ENCODE data around the gene RAE1.

The RAE1 gene

GRCh38 chr20:57383447-57384347, 32.6 kb downstream of the RAE1 start:
- no peaks in the 10 kb centered on the region for H3K4me1 ChIP-seq (ENCODE audit: insufficient read depth, low read length)
- no peak overlapping the region for H3K9ac ChIP-seq (ENCODE audit: low read depth, low read length)
- H3K36me3 ChIP-seq (ENCODE audit: insufficient read depth, low read length), result no peaks in the 10 kb centered on the region
- no peaks in the 10 kb centered on the region for H3K9me3 ChIP-seq (ENCODE audit: control insufficient read depth, insufficient read depth, low read length)

GRCh38 chr20:57384486-57384885, 33.4 kb downstream of the RAE1 start:
- no peaks in the 10 kb centered on the region for H3K4me1 ChIP-seq (ENCODE audit: insufficient read depth, low read length)
- H3K9me3 ChIP-seq (ENCODE audit: control insufficient read depth, insufficient read depth, low read length), result no peaks in the 10 kb centered on the region
- H3K9ac ChIP-seq (ENCODE audit: low read depth, low read length), result no peak overlapping the region
- no peaks in the 10 kb centered on the region for H3K36me3 ChIP-seq (ENCODE audit: insufficient read depth, low read length)

- Histone ChIP-seq H3K9ac (ENCODE audit: low read depth, low read length) (no peak overlapping the region), H3K9me3 (ENCODE audit: control insufficient read depth, insufficient read depth, low read length) (no peaks in the 10 kb centered on the region)
Measured at GRCh38 chr20:57384953-57385761, 34.1 kb downstream of the RAE1 start.

GRCh38 chr20:57385940-57386339, 34.9 kb downstream of the RAE1 start:
- no peak overlapping the region for H3K9ac ChIP-seq (ENCODE audit: low read depth, low read length)
- H3K36me3 ChIP-seq (ENCODE audit: insufficient read depth, low read length), result no peaks in the 10 kb centered on the region
- H3K9me3 ChIP-seq (ENCODE audit: control insufficient read depth, insufficient read depth, low read length), result no peaks in the 10 kb centered on the region
- H3K4me1 ChIP-seq (ENCODE audit: insufficient read depth, low read length), result no peaks in the 10 kb centered on the region

More at GRCh38 chr20:57384953-57385761, 34.1 kb downstream of the RAE1 start:
- Histone ChIP-seq H3K36me3 (ENCODE audit: insufficient read depth, low read length) (no peaks in the 10 kb centered on the region), H3K4me1 (ENCODE audit: insufficient read depth, low read length) (no peaks in the 10 kb centered on the region)

- Histone ChIP-seq H3K9ac (ENCODE audit: low read depth, low read length) (no peak overlapping the region), H3K9me3 (ENCODE audit: control insufficient read depth, insufficient read depth, low read length) (no peaks in the 10 kb centered on the region), H3K36me3 (ENCODE audit: insufficient read depth, low read length) (no peaks in the 10 kb centered on the region), H3K4me1 (ENCODE audit: insufficient read depth, low read length) (no peaks in the 10 kb centered on the region)
Measured at GRCh38 chr20:57386762-57387161, 35.7 kb downstream of the RAE1 start.

- Histone ChIP-seq H3K4me1 (ENCODE audit: insufficient read depth, low read length) (no peaks in the 10 kb centered on the region), H3K9me3 (ENCODE audit: control insufficient read depth, insufficient read depth, low read length) (no peaks in the 10 kb centered on the region), H3K9ac (ENCODE audit: low read depth, low read length) (no peak overlapping the region), H3K36me3 (ENCODE audit: insufficient read depth, low read length) (no peaks in the 10 kb centered on the region)
Measured at GRCh38 chr20:57387463-57387862, 36.4 kb downstream of the RAE1 start.

- H3K9ac ChIP-seq (ENCODE audit: low read depth, low read length), result no peak overlapping the region
- H3K9me3 ChIP-seq (ENCODE audit: control insufficient read depth, insufficient read depth, low read length), result no peaks in the 10 kb centered on the region
- peaks cover under 1% of the 10 kb centered on the region; the same call in 1 of the 2 replicates for H3K4me1 ChIP-seq (ENCODE audit: insufficient read depth, low read length)
- H3K36me3 ChIP-seq (ENCODE audit: insufficient read depth, low read length), result no peaks in the 10 kb centered on the region
Measured at GRCh38 chr20:57387945-57388371, 36.9 kb downstream of the RAE1 start.

- Histone ChIP-seq H3K4me1 (ENCODE audit: insufficient read depth, low read length) (peaks cover 6% of the 10 kb centered on the region), H3K9ac (ENCODE audit: low read depth, low read length) (peak overlapping the region; percentile 88), H3K9me3 (ENCODE audit: control insufficient read depth, insufficient read depth, low read length) (no peaks in the 10 kb centered on the region), H3K36me3 (ENCODE audit: insufficient read depth, low read length) (peaks cover 5% of the 10 kb centered on the region; the same call in 1 of the 2 replicates)
Measured at GRCh38 chr20:57388953-57389694, 38.1 kb downstream of the RAE1 start.

GRCh38 chr20:57389695-57390603, 38.9 kb downstream of the RAE1 start:
- H3K9ac ChIP-seq (ENCODE audit: low read depth, low read length), result peak overlapping the region; percentile 88
- H3K36me3 ChIP-seq (ENCODE audit: insufficient read depth, low read length), result peaks cover 5% of the 10 kb centered on the region
- peaks cover 6% of the 10 kb centered on the region for H3K4me1 ChIP-seq (ENCODE audit: insufficient read depth, low read length)
- H3K9me3 ChIP-seq (ENCODE audit: control insufficient read depth, insufficient read depth, low read length), result no peaks in the 10 kb centered on the region

GRCh38 chr20:57390604-57391438, 39.8 kb downstream of the RAE1 start, which contains the start of gene RBM38:
TSS of gene RBM38 (plus strand) at chr20:57391396. CDS start at chr20:57391582, 186 bp downstream.
- H3K9me3 ChIP-seq (ENCODE audit: control insufficient read depth, insufficient read depth, low read length), result no peaks in the 10 kb centered on the region
- H3K36me3 ChIP-seq (ENCODE audit: insufficient read depth, low read length), result peaks cover 5% of the 10 kb centered on the region
- H3K9ac ChIP-seq (ENCODE audit: low read depth, low read length), result peak within 1 kb of the TSS; percentile 88
- peaks cover 7% of the 10 kb centered on the region for H3K4me1 ChIP-seq (ENCODE audit: insufficient read depth, low read length)

- H3K9me3 ChIP-seq (ENCODE audit: control insufficient read depth, insufficient read depth, low read length), result no peaks in the 10 kb centered on the region
- H3K36me3 ChIP-seq (ENCODE audit: insufficient read depth, low read length), result peaks cover 7% of the 10 kb centered on the region
- peaks cover 12% of the 10 kb centered on the region for H3K4me1 ChIP-seq (ENCODE audit: insufficient read depth, low read length)
- H3K9ac ChIP-seq (ENCODE audit: low read depth, low read length), result peak overlapping the region; percentile 77
Measured at GRCh38 chr20:57391439-57392301, 40.6 kb downstream of the RAE1 start.

Data from ES-I3 (cell line).